HCT116 (cell line): Measurements from ENCODE around the gene WDR90. TPM values are rescaled to one million over a fixed set of nuclear protein-coding genes. Genes with fewer than 3 reads are reported as not detected.
A peak's percentile ranks its signal among the peaks of the same experiment; 100 is the strongest.

ENCODE experiments used
- ATAC-seq: fragments of 200-7000 bp; cut with Tn5 transposase; 2 replicates; pipeline ENCODE4 v1.9.1; 2020; ENCODE audit warnings: mild to moderate bottlenecking, moderate library complexity
- BruUV-seq: library from RNA; stranded (reverse); fragments of 400-500 nt; replicated peaks from 2 replicates; lab custom pipeline; 2021; lab: Mats Ljungman, UMichigan
- CTCF ChIA-PET: fragments of 300-600 bp; sonication (Branson Sonifier 250); formaldehyde crosslinking; loops from one replicate; lab custom pipeline; 2021; ENCODE audit warnings: antibody characterized with exemption; lab: Charles Lee
- POLR2A ChIA-PET: fragments of 300-600, 350-600 bp; sonication (Branson Sonifier 250); formaldehyde crosslinking; loops from one replicate; lab custom pipeline; 2021; ENCODE audit warnings: antibody characterized with exemption; lab: Charles Lee
- RAD21 ChIA-PET, 2 experiments: fragments of 300-600 bp; sonication (Branson Sonifier 250); formaldehyde crosslinking; loops; one replicate each; lab custom pipeline; 2023; ENCODE audit warnings: low total read pairs in 2 of 2; ENCODE audit not compliant: uncharacterized antibody in 2 of 2, unreplicated experiment in 2 of 2, low non-redundant PET in 1 of 2; lab: Charles Lee
- DNase-seq: peaks from one replicate; pipeline ENCODE4 v3.0.0-alpha.2; 2010; ENCODE audit warnings: low read depth, low spot score
- H2AFZ ChIP-seq: fragments of 200-600 bp; shearing (Covaris generic), sonication (generic); 2 replicates; pipeline ENCODE4 v1.6.1; 2017; ENCODE audit warnings: low read depth, mixed run types, mixed read lengths, antibody characterized with exemption, low read length; ENCODE audit not compliant: poor library complexity, severe bottlenecking
- H3K27ac ChIP-seq: 2 replicates; pipeline ENCODE4 v1.5.1; 2012; ENCODE audit warnings: low read depth, low read length
- H3K27me3 ChIP-seq: fragments of 200-600 bp; sonication (generic); 2 replicates; pipeline ENCODE4 v1.6.1; 2016; ENCODE audit warnings: mixed run types, low read length, mixed read lengths; ENCODE audit not compliant: insufficient read depth
- H3K36me3 ChIP-seq, 2 experiments: fragments of 200-500 bp in 1 of 2; fragments of 200-600 bp in 1 of 2; sonication (Bioruptor generic) in 1 of 2; sonication (generic) in 1 of 2; 2 replicates each; pipeline versions ENCODE4 v1.5.1 to v1.6.1; 2014 to 2016; ENCODE audit warnings: low read length in 2 of 2, inconsistent platforms in 1 of 2, mixed read lengths in 1 of 2, mixed run types in 1 of 2; ENCODE audit not compliant: insufficient read depth in 2 of 2, control insufficient read depth in 1 of 2
- H3K4me1 ChIP-seq, 2 experiments: fragments of 200-600 bp in 1 of 2; sonication (generic) in 1 of 2; 2 replicates each; pipeline versions ENCODE4 v1.5.1 to v1.6.1; 2012 to 2017; ENCODE audit warnings: low read length in 2 of 2, inconsistent platforms in 1 of 2, mild to moderate bottlenecking in 1 of 2, mixed read lengths in 1 of 2, mixed run types in 1 of 2, moderate library complexity in 1 of 2; ENCODE audit not compliant: insufficient read depth in 2 of 2, control insufficient read depth in 1 of 2
- H3K4me2 ChIP-seq: fragments of 200-600 bp; sonication (generic); 2 replicates; pipeline ENCODE4 v1.6.1; 2017; ENCODE audit warnings: mixed run types, low read length, mixed read lengths
- H3K4me3 ChIP-seq, 2 experiments: fragments of 200-600 bp in 1 of 2; sonication (generic) in 1 of 2; replicated peaks in 1 of 2; 2 replicates each; pipeline ENCODE4 v1.5.1; 2011 to 2016; ENCODE audit warnings: low read length in 2 of 2, control low read depth in 1 of 2, low read depth in 1 of 2, mild to moderate bottlenecking in 1 of 2, mixed read lengths in 1 of 2, mixed run types in 1 of 2
- H3K79me2 ChIP-seq: fragments of 200-600 bp; sonication (generic); 2 replicates; pipeline ENCODE4 v1.6.1; 2017; ENCODE audit warnings: mild to moderate bottlenecking, mixed run types, low read length, moderate library complexity, mixed read lengths; ENCODE audit not compliant: insufficient read depth
- H3K9ac ChIP-seq: fragments of 200-600 bp; sonication (generic); 2 replicates; pipeline ENCODE4 v1.6.1; 2016; ENCODE audit warnings: low read length, mixed read lengths
- H3K9me2 ChIP-seq: fragments of 200-600 bp; sonication (generic), shearing (Covaris generic); 2 replicates; pipeline ENCODE4 v1.6.1; 2017; ENCODE audit warnings: mixed run types, mild to moderate bottlenecking, moderate library complexity; ENCODE audit not compliant: insufficient read depth
- H3K9me3 ChIP-seq, 2 experiments: fragments of 200-500 bp in 1 of 2; fragments of 200-600 bp in 1 of 2; sonication (Bioruptor generic) in 1 of 2; sonication (generic) in 1 of 2; 2 replicates each; pipeline ENCODE4 v1.6.1; 2014 to 2017; ENCODE audit warnings: low read length in 2 of 2, mixed read lengths in 2 of 2, inconsistent platforms in 1 of 2, low read depth in 1 of 2, mild to moderate bottlenecking in 1 of 2, mixed run types in 1 of 2, moderate library complexity in 1 of 2; ENCODE audit not compliant: control insufficient read depth in 1 of 2, insufficient read depth in 1 of 2
- H4K20me1 ChIP-seq: fragments of 200-600 bp; sonication (generic), shearing (Covaris generic); 2 replicates; pipeline ENCODE4 v1.6.1; 2017; ENCODE audit warnings: mixed run types, mild to moderate bottlenecking, moderate library complexity; ENCODE audit not compliant: insufficient read depth
- EZH2 ChIP-seq: fragments of 200-600 bp; sonication (generic); IDR thresholded peaks from 2 replicates; pipeline ENCODE4 v1.6.1; 2017; ENCODE audit warnings: antibody characterized with exemption, mixed run types
- EZH2phosphoT487 ChIP-seq: fragments of 200-600 bp; IDR thresholded peaks from 2 replicates; pipeline ENCODE4 v1.6.1; 2018; ENCODE audit warnings: antibody characterized with exemption, borderline replicate concordance
- JUND ChIP-seq: IDR thresholded peaks from 2 replicates; pipeline ENCODE4 v1.6.1; 2012
- POLR2AphosphoS5 ChIP-seq: IDR thresholded peaks from 2 replicates; pipeline ENCODE4 v1.6.1; 2011; ENCODE audit warnings: mild to moderate bottlenecking, low read depth, low read length, moderate library complexity
- RAD21 ChIP-seq: IDR thresholded peaks from 2 replicates; pipeline ENCODE4 v1.6.1; 2012; ENCODE audit warnings: low read depth, mild to moderate bottlenecking
- REST ChIP-seq: IDR thresholded peaks from 2 replicates; pipeline ENCODE4 v1.6.1; 2012; ENCODE audit warnings: low read depth
- SP1 ChIP-seq: IDR thresholded peaks from 2 replicates; pipeline ENCODE4 v1.6.1; 2012; ENCODE audit warnings: low read depth
- YY1 ChIP-seq: IDR thresholded peaks from 2 replicates; pipeline ENCODE4 v1.6.1; 2011; ENCODE audit warnings: low read length, low read depth, moderate library complexity, mild to moderate bottlenecking; ENCODE audit not compliant: insufficient replicate concordance; ENCODE audit errors: extremely low read depth
- intact Hi-C: fragments of 100-400 bp; cut with micrococcal nuclease; formaldehyde crosslinking; loops from 2 replicates; pipeline ENCODE4 v1.10.0; 2022
- total RNA-seq: library from RNA; stranded (reverse); gene quantifications from one replicate; pipeline ENCODE4 v1.2.1, GENCODE V29; 2021; ENCODE audit not compliant: unreplicated experiment

WDR90 gene
- total RNA-seq, 1 experiment from 2014 or later, result 73.7 TPM

GRCh38 chr16:678209-678857 lies 29.2 kb downstream of the WDR90 start:
- DNase-seq, result no peak
- H4K20me1 ChIP-seq, result no peaks in the 10 kb centered on the region
- peaks cover 11 to 35% of the 10 kb centered on the region in 2 experiments for H3K4me1 ChIP-seq
- ATAC-seq, result no peak
- no peaks in the 10 kb centered on the region for H3K27me3 ChIP-seq
- H3K27ac ChIP-seq, result peak overlapping the region; percentile 75; the same call in 1 of the 2 replicates
- peaks cover 0 to 24% of the 10 kb centered on the region in 2 experiments; a peak in 2 of 4 replicates for H3K36me3 ChIP-seq
- H3K79me2 ChIP-seq, result peaks cover 29% of the 10 kb centered on the region
- H3K4me3 ChIP-seq, result no peak overlapping the region
- BruUV-seq, result no TSS peak
- no peaks in the 10 kb centered on the region for H3K9me2 ChIP-seq
- intact Hi-C loops, result no loop called here
- no peak overlapping the region for H3K9ac ChIP-seq
- H3K4me2 ChIP-seq, result no peak overlapping the region
- H3K9me3 ChIP-seq, result no peaks in the 10 kb centered on the region
- CTCF ChIA-PET, result interaction anchor here (1.0 kb wide), 1 partner anchor 30 kb away, joined by 5 read pairs; the partner anchor contains the start of gene WDR90
- RAD21 ChIA-PET, result no interaction called here
- POLR2A ChIA-PET, result interaction anchor here (0.6 kb wide), 1 partner anchor 143 kb away, joined by 4 read pairs; no protein-coding TSS in a partner anchor
- H2AFZ ChIP-seq, result no peak overlapping the region
- no peak for TF ChIP-seq REST
- no peak for TF ChIP-seq EZH2phosphoT487
- no peak for TF ChIP-seq RAD21
- no peak for TF ChIP-seq YY1
- TF ChIP-seq JUND, result no peak
- no peak for TF ChIP-seq POLR2AphosphoS5
- TF ChIP-seq EZH2, result no peak
- no peak for TF ChIP-seq SP1
